Measurements from ENCODE around the gene EPHB1. TPM values are rescaled to one million over a fixed set of nuclear protein-coding genes. Genes with fewer than 3 reads are reported as not detected.
A peak's percentile ranks its signal among the peaks of the same experiment; 100 is the strongest.

Gene EPHB1
- total RNA-seq, 1 donor from 2014 or later = 13.7 TPM

DNA sequence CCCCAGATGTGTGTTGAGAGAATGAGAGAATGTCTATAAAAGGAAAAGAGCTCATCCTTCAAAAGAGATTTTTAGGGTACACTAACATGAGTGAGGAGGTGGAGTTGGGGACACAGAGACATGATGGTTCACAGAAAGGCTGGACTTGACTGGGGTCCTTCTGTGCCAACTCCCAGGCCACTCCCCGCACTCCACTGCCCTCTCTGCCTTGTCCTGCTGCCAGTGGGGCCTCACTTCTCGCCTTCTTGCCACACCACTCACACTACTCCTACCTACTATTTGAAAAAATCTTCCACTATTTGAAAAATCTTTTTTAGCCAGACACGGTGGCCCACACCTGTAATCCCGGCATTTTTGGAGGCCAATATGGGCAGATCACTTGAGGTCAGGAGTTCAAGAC, 298.1 kb downstream of the EPHB1 start:
- Mint-ChIP-seq H3K27ac (ENCODE audit: unreplicated experiment) (no peak overlapping the region), H3K4me1 (no peaks in the 10 kb centered on the region), H3K4me3 (no peak overlapping the region), H3K27me3 (ENCODE audit: low read depth) (no peaks in the 10 kb centered on the region), H3K36me3 (ENCODE audit: low read depth) (no peaks in the 10 kb centered on the region), H3K9me3 (no peaks in the 10 kb centered on the region)
- DNase-seq (ENCODE audit: low read depth, low spot score) = no peak
- TF ChIP-seq, protein P1, sequence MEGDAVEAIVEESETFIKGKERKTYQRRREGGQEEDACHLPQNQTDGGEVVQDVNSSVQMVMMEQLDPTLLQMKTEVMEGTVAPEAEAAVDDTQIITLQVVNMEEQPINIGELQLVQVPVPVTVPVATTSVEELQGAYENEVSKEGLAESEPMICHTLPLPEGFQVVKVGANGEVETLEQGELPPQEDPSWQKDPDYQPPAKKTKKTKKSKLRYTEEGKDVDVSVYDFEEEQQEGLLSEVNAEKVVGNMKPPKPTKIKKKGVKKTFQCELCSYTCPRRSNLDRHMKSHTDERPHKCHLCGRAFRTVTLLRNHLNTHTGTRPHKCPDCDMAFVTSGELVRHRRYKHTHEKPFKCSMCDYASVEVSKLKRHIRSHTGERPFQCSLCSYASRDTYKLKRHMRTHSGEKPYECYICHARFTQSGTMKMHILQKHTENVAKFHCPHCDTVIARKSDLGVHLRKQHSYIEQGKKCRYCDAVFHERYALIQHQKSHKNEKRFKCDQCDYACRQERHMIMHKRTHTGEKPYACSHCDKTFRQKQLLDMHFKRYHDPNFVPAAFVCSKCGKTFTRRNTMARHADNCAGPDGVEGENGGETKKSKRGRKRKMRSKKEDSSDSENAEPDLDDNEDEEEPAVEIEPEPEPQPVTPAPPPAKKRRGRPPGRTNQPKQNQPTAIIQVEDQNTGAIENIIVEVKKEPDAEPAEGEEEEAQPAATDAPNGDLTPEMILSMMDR (conservative IDR thresholded peaks at IDR 0.05) = no peak

DNA sequence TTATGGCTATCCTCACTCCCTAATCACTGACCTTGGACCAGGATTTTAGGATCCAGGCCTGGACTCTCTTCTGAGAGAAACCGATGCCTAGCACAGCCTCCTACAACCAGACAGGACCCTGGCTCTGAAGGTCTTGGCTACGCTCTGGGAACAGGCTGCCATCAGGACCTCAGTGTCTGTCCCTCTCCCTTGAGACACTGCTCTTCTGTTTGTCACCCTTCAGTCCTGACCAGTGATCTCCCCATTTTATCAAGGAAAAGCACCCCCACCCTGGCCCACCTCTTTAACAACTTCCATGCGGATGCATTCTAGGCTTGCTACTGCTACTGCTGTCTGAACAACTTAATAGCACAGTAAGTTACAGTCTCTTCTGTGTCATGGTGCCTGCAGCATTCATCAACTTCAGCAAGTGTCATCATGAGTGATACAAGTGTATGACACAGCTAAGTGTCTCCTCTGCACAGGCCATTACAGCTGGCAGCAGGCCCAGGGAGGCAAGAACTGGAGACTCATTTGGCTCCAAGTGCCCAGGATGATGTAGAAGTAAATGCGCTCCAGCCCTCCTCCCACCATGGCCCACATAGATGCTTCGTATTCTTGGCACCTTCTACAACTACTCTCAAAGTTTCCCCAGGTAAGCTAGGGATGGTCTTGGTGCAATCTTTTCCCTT, 302.4 kb downstream of the EPHB1 start:
- Mint-ChIP-seq H3K36me3 (ENCODE audit: low read depth) (no peaks in the 10 kb centered on the region), H3K9me3 (no peaks in the 10 kb centered on the region), H3K4me3 (no peak overlapping the region), H3K27ac (ENCODE audit: unreplicated experiment) (no peak overlapping the region), H3K27me3 (ENCODE audit: low read depth) (peaks cover 3% of the 10 kb centered on the region), H3K4me1 (peaks cover 6% of the 10 kb centered on the region)
- DNase-seq (ENCODE audit: low read depth, low spot score) = no peak
- TF ChIP-seq, protein P1 (conservative IDR thresholded peaks at IDR 0.05) = no peak

GRCh38 chr3:135099734-135100355, 304.8 kb downstream of the EPHB1 start:
- H3K27ac Mint-ChIP-seq (ENCODE audit: unreplicated experiment) = peak overlapping the region; percentile 29
- peaks cover 3% of the 10 kb centered on the region for H3K27me3 Mint-ChIP-seq (ENCODE audit: low read depth)
- no peak overlapping the region for H3K4me3 Mint-ChIP-seq
- H3K36me3 Mint-ChIP-seq (ENCODE audit: low read depth) = no peaks in the 10 kb centered on the region
- DNase-seq (ENCODE audit: low read depth, low spot score) = no peak
- TF ChIP-seq, protein P1 (conservative IDR thresholded peaks at IDR 0.05) = no peak
- H3K9me3 Mint-ChIP-seq = no peaks in the 10 kb centered on the region
- H3K4me1 Mint-ChIP-seq = peaks cover 11% of the 10 kb centered on the region

DNA sequence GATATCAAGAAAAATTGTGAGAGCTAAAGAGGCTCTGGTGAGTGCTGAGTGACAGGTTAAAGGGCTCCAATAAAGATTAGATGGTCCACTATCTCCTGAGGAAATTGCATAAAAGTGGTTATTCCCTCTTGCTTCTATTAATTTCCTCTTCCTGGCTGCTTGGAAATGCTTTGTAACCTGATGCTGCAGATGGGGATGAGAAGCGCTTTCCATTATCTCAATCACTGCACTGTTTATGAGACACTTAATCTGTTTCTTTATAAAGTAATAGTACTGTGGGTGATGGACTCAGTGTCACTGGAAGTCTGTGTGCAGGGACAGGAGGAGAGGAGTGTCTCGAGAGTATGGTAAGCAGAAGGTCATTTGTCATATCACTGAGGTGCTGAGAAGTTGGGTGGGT, 305.3 kb downstream of the EPHB1 start:
- H3K9me3 Mint-ChIP-seq = no peaks in the 10 kb centered on the region
- H3K27me3 Mint-ChIP-seq (ENCODE audit: low read depth) = peaks cover 3% of the 10 kb centered on the region
- no peaks in the 10 kb centered on the region for H3K36me3 Mint-ChIP-seq (ENCODE audit: low read depth)
- no peak overlapping the region for H3K4me3 Mint-ChIP-seq
- H3K27ac Mint-ChIP-seq (ENCODE audit: unreplicated experiment) = no peak overlapping the region
- no peak for DNase-seq (ENCODE audit: low read depth, low spot score)
- TF ChIP-seq, protein P1 (conservative IDR thresholded peaks at IDR 0.05) = no peak
- H3K4me1 Mint-ChIP-seq = peaks cover 11% of the 10 kb centered on the region

DNA sequence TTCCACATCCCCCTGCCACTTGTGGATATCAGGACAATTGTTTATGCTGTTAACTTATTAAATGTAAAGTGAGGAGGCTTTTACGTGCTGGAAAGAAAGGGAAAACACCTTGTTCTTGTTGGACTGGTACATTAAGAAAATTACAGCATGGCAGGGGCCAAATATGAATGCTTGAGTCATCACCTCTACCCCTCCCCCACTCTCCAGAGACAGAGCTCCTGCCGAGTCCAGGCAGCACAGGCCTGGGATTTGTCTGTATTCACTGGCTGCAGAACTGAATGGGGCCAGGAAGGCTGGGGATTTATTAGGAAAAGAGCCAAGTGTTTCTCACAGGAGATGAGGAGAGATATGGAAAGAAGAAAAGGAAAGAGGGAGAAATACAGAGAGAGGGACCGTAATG, 308.9 kb downstream of the EPHB1 start:
- TF ChIP-seq, protein P1 (conservative IDR thresholded peaks at IDR 0.05) = no peak
- no peak overlapping the region for H3K4me3 Mint-ChIP-seq
- no peak for DNase-seq (ENCODE audit: low read depth, low spot score)

More for the DNA sequence above, 308.9 kb downstream of the EPHB1 start:
- H3K27me3 Mint-ChIP-seq (ENCODE audit: low read depth) = peaks cover 3% of the 10 kb centered on the region
- no peaks in the 10 kb centered on the region for H3K36me3 Mint-ChIP-seq (ENCODE audit: low read depth)
- H3K27ac Mint-ChIP-seq (ENCODE audit: unreplicated experiment) = peak overlapping the region; percentile 57
- H3K9me3 Mint-ChIP-seq = no peaks in the 10 kb centered on the region
- H3K4me1 Mint-ChIP-seq = peaks cover 11% of the 10 kb centered on the region

Data from neural crest cell (in vitro differentiated cells).